Activated CD8-positive, alpha-beta memory T cell treated with anti-CD3 and anti-CD28 coated beads for 4 hours (primary cell): ENCODE results near the gene GALM.
"Not testable (repeated sequence)": the region's sequence is repeated elsewhere in the genome, so short reads cannot be mapped to it uniquely, and the experiment has no call there.

Experiments used
- DNase-seq, 2 donors: peaks; one replicate each; pipeline ENCODE4 v3.0.0-alpha.2; 2020; ENCODE audit warnings: low read depth in 2 of 2

GALM gene

DNA sequence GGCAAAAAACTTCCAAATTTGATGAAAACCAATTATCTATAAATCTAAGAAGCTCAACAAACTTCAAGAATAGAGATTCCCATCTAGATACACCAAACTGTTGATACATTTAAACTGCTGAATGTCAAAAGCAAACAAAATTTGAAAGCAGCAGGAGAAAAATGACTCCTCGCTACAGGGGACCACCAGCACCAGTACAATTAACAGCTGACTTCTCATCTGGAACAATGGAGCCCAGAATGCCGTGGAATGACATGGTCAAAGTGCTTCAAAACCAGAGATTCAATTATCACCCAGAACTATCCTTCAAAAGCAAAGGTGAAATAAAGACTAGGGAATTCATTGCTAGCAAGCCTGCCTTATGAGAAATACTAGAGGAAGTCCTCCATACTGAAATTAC lies 73.6 kb downstream of the GALM start:
- DNase-seq: no peak

- DNase-seq: no peak
Observed at GRCh38 chr2:38740851-38741731, 75.2 kb downstream of the GALM start.

GRCh38 chr2:38742797-38743559 lies 77.1 kb downstream of the GALM start:
- DNase-seq: no peak

DNA sequence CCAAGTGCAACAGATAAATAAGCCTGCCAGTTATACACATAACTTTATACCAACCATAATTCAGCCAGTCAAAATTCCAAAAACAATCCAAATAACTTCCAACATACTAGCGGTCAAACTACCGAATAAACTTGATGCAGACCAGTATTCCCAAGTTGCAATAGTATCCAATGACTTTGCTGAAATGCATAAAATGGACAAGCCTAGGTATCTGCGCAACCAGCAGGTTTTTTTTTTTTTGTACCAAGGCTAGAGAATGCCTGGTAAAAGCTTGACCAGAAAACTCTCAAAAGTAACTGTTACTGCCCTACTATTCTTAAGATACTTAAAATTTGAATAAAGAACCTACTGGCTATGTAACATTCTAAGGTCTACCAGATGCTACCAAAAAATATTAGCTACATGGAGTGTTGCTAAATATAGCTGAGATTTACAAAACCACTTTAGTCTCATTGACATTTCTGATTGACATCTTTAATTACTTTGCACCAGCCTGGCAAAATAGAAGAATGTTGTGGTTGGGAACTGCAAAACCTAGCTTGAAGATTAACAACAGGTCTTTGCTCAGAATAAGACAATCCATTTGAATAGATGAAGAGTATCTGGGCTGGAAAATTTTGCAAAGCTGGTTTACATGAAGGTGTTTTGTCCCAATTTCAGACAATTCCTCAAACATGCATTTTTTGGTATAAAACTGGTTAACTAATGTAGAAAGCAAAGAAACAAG lies 77.9 kb downstream of the GALM start:
- DNase-seq: no peak

GRCh38 chr2:38744399-38744780 lies 78.5 kb downstream of the GALM start:
- DNase-seq: no peak

- no peak for DNase-seq
Observed at GRCh38 chr2:38745267-38745666, 79.4 kb downstream of the GALM start.

GRCh38 chr2:38747007-38747424 lies 81.1 kb downstream of the GALM start:
- DNase-seq: no peak

DNA sequence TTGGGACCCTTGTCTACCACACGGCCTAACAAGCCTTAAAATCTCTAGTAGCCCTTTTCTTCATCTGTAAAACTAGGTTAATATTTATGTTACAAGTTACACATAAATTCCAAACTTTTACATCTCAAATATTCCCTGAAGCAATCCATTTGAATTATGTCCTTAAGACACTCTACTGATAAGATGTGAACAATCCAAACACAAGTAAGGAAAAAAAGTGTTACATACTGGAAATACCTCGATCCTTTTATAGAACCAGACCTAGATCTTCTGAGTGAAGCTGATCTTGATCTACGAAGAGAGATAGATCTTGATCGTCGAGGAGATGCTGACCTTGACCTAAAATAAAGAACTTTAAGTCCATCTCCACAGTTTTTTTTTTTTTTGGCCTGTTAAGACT lies 81.9 kb downstream of the GALM start:
- no peak for DNase-seq

DNA sequence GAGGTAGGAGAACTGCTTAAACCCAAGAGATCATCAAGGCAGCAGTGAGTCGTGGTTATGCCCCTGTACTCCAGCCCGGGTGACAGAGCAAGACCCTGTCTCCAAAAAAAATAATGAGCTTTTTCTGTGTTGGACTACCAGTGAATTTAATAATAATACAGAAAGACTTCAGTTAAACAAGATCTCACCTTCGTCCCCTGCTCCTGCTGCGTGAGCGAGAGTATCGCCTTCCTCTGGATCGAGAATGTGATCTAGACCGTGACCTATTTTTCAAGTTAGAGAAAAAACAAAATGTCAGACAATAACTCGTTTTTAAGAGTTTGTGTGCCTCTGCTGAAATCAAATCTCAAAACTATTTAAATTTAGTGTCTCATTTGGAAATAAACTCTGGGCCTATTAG lies 82.5 kb downstream of the GALM start:
- no peak for DNase-seq

DNA sequence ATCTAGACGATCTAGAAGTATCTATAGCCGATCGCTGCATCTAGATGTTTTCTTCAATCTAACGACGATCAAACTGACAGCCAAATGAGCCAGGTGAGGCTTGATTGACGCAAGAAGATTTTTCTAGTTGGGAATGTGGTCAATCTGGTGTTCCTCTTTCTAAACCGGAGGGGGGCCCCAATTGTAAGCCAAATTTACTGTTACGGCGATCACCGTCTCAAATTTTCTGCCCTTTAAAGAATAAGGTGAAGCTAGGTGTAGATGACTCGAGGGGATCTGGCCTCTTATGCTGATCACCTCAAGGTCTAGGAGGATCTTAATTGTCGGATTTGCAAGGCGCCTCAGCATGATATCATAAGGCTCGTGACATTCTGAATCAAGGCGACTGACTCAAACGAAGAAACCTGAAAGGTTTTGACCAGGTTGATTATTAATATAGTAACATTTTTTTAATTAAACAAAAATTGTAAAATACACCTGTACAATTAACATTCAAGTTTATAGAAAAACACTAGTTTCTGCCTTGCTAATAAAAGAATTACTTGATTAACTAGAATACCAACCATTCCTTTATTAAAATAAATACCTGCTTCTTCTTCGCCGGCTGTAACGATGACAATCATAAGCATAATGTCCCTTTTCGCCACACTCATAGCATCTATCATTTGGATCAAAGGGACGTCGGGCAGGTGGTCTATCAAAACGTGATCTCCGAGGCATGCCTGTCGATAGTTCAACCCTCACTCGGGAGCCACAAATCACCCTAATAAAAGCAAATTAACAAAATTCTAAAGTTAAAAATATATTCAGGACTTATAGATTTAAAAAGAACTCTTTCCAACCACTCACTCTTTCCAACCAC lies 83.3 kb downstream of the GALM start:
- no peak for DNase-seq

DNA sequence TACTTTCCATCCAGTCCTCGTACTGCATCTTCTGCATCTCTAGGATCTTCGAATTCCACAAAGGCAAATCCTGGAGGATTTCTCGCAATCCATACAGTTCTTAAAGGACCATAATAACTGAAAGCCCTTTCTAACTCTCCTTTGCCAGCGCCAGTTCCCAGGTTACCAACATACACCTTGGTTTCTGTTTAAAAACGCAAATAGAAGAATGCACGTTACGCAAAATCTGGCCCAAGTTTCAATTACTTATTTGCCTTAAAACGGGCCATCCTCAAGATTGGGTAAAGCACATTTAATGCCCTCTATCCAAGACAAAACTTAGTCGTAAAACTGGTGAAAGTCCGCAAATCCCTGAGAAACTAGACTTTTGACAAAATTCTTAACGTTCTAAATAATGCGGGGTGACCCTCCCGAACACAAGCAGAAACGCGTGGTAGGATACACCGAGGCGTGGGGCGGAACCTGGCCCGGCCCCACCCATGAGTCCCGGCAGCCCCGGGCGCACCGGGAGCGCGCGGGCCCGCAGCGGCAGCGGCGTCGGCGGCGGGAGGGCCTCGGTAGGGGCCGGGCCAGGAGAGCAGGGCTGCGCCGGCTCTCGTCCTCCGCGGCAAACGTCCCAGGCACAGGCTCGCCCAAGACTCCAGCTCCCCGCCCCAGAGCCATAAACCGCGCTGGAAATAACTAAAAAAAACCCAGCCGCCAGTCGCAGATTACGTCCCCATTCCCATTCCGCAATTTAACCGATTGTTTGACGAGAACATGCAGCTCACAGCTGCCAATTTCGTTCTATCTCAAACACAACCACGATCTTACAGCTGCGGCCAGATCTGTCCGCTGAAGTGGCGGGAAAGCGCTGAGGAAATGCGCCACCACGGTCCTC lies 84.3 kb downstream of the GALM start:
- peak; percentile 10 to 11 for DNase-seq

GRCh38 chr2:38750891-38751595 lies 85.1 kb downstream of the GALM start, which contains the start of gene SRSF7:
TSS of gene SRSF7 (minus strand) at chr2:38751361. CDS start at chr2:38751256, 105 bp downstream.
- DNase-seq: peak; percentile 94 to 96

- peak in 1 of 2 donors; percentile 18 for DNase-seq
Observed at GRCh38 chr2:38751596-38752410, 85.9 kb downstream of the GALM start.

- no peak for DNase-seq
Observed at GRCh38 chr2:38754049-38754448, 88.1 kb downstream of the GALM start.

DNA sequence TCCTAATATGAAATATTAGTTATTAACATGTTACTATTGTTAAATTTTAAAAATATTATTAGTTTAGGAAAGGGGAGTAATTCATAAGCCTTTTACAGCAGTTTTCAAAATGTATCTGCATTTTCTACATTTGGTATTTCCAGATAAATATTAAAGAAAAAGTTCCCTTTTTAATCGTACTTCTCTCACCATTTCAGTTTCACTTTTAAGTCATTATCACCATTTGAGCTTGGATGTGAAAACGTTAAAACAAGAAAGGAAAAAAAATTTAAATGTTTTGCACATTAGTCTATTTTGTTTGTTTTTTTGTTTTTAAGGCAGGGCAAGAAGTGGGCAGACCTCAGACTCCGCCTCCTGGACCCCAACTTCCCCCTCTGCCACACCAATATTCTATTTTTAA lies 88.6 kb downstream of the GALM start:
- no peak for DNase-seq

DNA sequence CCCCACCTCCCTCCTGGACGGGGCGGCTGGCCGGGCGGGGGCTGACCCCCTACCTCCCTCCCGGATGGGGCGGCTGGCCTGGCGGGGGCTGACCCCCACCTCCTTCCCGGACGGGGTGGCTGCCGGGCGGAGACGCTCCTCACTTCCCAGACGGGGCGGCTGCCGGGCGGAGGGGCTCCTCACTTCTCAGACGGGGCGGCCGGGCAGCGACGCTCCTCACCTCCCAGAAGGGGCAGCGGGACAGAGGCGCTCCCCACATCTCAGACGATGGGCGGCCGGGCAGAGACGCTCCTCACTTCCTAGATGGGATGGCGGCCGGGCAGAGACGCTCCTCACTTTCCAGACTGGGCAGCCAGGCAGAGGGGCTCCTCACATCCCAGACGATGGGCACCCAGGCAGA lies 90.0 kb downstream of the GALM start:
- DNase-seq: not testable (repeated sequence)

DNA sequence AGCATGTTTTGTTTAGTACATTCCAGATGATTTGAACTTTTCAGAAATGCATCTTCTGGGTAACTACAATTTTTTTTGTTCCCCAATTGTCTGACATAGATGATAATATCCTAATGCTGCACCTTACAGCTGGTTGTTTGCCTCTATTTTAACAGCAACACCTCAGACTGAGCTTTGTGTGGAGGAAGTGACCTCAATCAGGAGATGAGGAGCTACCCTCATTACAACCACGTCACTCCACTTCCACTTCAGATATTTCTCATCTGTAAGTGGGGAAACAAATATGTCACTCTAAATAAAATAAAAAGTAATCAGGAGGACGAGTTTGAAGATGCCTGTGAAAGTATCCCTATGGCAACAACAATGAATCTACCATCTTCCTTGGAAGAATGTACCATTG lies 97.3 kb downstream of the GALM start:
- no peak for DNase-seq

DNA sequence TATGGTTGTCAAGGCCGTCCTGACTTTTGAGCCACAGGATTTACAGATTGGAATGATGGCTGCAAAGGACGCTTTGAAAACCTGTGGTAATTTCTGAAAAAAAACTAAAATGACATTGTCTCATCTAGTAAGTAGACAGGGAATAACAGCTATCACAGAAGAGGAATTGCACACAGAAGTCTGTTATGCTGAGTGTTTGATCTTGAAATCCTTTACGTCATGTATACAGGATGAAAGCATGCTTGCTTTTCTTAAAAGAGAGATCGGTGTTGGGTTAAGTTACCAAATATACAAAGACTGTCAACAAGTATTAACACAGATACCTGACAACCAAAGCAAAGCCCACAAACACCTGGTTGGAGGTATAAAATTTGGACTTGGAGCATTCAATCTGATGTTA lies 97.8 kb downstream of the GALM start:
- no peak for DNase-seq

- DNase-seq: no peak
Observed at GRCh38 chr2:38765149-38765548, 99.2 kb downstream of the GALM start.
